DND-41 (cell line): Measurements from ENCODE around the gene KDM6A.

Experiments used
- EZH2 ChIP-seq: IDR thresholded peaks from 3 replicates; pipeline ENCODE4 v1.6.1; 2012; ENCODE audit warnings: borderline replicate concordance, low read depth, mild to moderate bottlenecking, moderate library complexity, low read length, inconsistent platforms; ENCODE audit not compliant: severe bottlenecking
- TF ChIP-seq, protein P1 (sequence below): IDR thresholded peaks from 2 replicates; pipeline ENCODE4 v1.5.1; 2012; ENCODE audit warnings: borderline replicate concordance, low read length, moderate library complexity, mild to moderate bottlenecking; ENCODE audit not compliant: poor library complexity, severe bottlenecking; ENCODE audit errors: extremely low read depth

DNA sequence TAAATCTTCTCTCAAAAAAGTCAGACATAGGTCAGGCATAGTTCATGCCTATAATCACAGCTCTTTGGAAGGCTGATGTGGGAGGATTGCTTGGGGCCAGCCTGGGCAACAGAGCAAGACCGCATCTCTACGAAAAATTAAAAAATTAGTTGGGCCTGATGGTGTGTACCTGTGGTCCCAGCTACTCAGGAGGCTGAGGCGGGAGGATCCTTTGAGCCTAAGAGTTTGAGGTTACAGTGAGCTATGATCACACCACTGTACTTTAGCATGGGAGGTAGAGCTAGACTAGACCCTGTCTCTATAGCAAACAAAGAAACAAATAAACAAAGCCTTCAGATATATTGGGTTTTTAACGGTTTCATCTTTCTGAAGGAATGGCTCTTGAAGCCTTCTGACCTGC is 265.5 kb downstream of the KDM6A start:
- TF ChIP-seq, protein P1, sequence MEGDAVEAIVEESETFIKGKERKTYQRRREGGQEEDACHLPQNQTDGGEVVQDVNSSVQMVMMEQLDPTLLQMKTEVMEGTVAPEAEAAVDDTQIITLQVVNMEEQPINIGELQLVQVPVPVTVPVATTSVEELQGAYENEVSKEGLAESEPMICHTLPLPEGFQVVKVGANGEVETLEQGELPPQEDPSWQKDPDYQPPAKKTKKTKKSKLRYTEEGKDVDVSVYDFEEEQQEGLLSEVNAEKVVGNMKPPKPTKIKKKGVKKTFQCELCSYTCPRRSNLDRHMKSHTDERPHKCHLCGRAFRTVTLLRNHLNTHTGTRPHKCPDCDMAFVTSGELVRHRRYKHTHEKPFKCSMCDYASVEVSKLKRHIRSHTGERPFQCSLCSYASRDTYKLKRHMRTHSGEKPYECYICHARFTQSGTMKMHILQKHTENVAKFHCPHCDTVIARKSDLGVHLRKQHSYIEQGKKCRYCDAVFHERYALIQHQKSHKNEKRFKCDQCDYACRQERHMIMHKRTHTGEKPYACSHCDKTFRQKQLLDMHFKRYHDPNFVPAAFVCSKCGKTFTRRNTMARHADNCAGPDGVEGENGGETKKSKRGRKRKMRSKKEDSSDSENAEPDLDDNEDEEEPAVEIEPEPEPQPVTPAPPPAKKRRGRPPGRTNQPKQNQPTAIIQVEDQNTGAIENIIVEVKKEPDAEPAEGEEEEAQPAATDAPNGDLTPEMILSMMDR, result no peak
- no peak for TF ChIP-seq EZH2
